GM13977 (cell line): ENCODE results near the gene DLX1.

ENCODE experiments used
- DNase-seq: peaks from one replicate; pipeline ENCODE4 v3.0.0; 2012; ENCODE audit warnings: low spot score
- CTCF ChIP-seq: IDR thresholded peaks from 2 replicates; pipeline ENCODE4 v1.5.1; 2012; ENCODE audit warnings: mild to moderate bottlenecking, control low read depth; ENCODE audit not compliant: insufficient read depth; ENCODE audit errors: extremely low read depth, missing control alignments
- in situ Hi-C: fragments of 300-500 bp; cut with MboI; formaldehyde crosslinking; loops from one replicate; pipeline ENCODE4 v1.12.0; 2022; ENCODE audit warnings: low sequenced_read_pairs, low pct_unique_long_range_greater_than_20kb, mixed read lengths, inconsistent platforms; ENCODE audit not compliant: unreplicated experiment

Gene DLX1

GRCh38 chr2:172046866-172047565 is 38.3 kb upstream of the DLX1 start:
- no peak for TF ChIP-seq CTCF
- in situ Hi-C loops: no loop called here
- DNase-seq: no peak

- DNase-seq: no peak
- in situ Hi-C loops: no loop called here
- TF ChIP-seq CTCF: no peak
These were observed 37.5 kb upstream of the DLX1 start for GRCh38 chr2:172047566-172048507.

GRCh38 chr2:172048508-172049503 is 36.5 kb upstream of the DLX1 start:
- no peak for DNase-seq
- in situ Hi-C loops: no loop called here
- TF ChIP-seq CTCF: no peak

GRCh38 chr2:172049567-172050120 is 35.7 kb upstream of the DLX1 start:
- DNase-seq: no peak
- no peak for TF ChIP-seq CTCF
- in situ Hi-C loops: no loop called here

GRCh38 chr2:172050479-172051125 is 34.7 kb upstream of the DLX1 start:
- no peak for TF ChIP-seq CTCF
- in situ Hi-C loops: no loop called here
- no peak for DNase-seq
